Lung (tissue), 12 donors: ENCODE measurements around the gene PPP1R9B. TPM values are rescaled to one million over a fixed set of nuclear protein-coding genes. Genes with fewer than 3 reads are reported as not detected.
A peak's percentile ranks its signal among the peaks of the same experiment; 100 is the strongest.

ENCODE experiments used
- ATAC-seq: fragments of 200-7000 bp; cut with Tn5 transposase; one replicate; pipeline ENCODE4 v1.9.1; 2020; ENCODE audit warnings: moderate number of reproducible peaks; ENCODE audit not compliant: insufficient read depth, low FRiP score
- DNase-seq, 3 donors: peaks; one replicate each; pipeline ENCODE4 v3.0.0-alpha.2; 2013 to 2017
- H3K27ac ChIP-seq, 2 donors: one replicate each; pipeline ENCODE4 v1.5.1; 2013; ENCODE audit warnings: mild to moderate bottlenecking in 2 of 2, moderate library complexity in 2 of 2, control low read depth in 1 of 2, inconsistent platforms in 1 of 2, low read depth in 1 of 2, low read length in 1 of 2
- H3K27me3 ChIP-seq, 3 donors: one replicate each; pipeline ENCODE4 v1.5.1; 2013; ENCODE audit warnings: low read length in 2 of 3; ENCODE audit not compliant: control insufficient read depth in 3 of 3, insufficient read depth in 3 of 3
- H3K36me3 ChIP-seq, 4 donors: one replicate each; pipeline ENCODE4 v1.5.1; 2013; ENCODE audit warnings: low read length in 4 of 4, mild to moderate bottlenecking in 1 of 4, moderate library complexity in 1 of 4; ENCODE audit not compliant: control insufficient read depth in 4 of 4, insufficient read depth in 4 of 4
- H3K4me1 ChIP-seq, 5 donors: one replicate each; pipeline ENCODE4 v1.5.1; 2013; ENCODE audit warnings: low read length in 5 of 5, mild to moderate bottlenecking in 2 of 5, moderate library complexity in 1 of 5; ENCODE audit not compliant: control insufficient read depth in 5 of 5, insufficient read depth in 5 of 5
- H3K4me3 ChIP-seq: one replicate; pipeline ENCODE4 v1.5.1; 2013; ENCODE audit warnings: mild to moderate bottlenecking, control low read depth, moderate library complexity
- H3K9ac ChIP-seq, 2 donors: one replicate each; pipeline ENCODE4 v1.5.1; 2013; ENCODE audit warnings: low read length in 2 of 2, control low read depth in 1 of 2; ENCODE audit not compliant: insufficient read depth in 1 of 2
- H3K9me3 ChIP-seq, 4 donors: one replicate each; pipeline ENCODE4 v1.5.1; 2013; ENCODE audit warnings: low read length in 3 of 4, mild to moderate bottlenecking in 1 of 4, moderate library complexity in 1 of 4; ENCODE audit not compliant: control insufficient read depth in 4 of 4, insufficient read depth in 3 of 4
- CTCF ChIP-seq: IDR thresholded peaks from 2 replicates; pipeline ENCODE4 v1.5.1; 2012; ENCODE audit warnings: mild to moderate bottlenecking; ENCODE audit errors: control extremely low read depth, extremely low read depth
- WGBS, 2 donors: extraction: QIAGEN DNeasy Blood & Tissue Kit; methylation state at CpG; one replicate each; pipeline ENCODE4 v1.1.7; 2013; 5-methylcytosine and 5-hydroxymethylcytosine counted together
- polyA plus RNA-seq, 2 donors: library from polyadenylated mRNA; stranded (reverse); fragments of 200-250 nt; gene quantifications; one replicate each; pipeline ENCODE4 v1.2.1, GENCODE V29; 2013
- total RNA-seq, 2 donors: library from RNA; depleted of rRNA in 1 of 2; stranded (reverse); fragments of >200 nt in 1 of 2; gene quantifications; one replicate each; pipeline ENCODE4 v1.2.1, GENCODE V29; 2014 to 2021
- donor health status: control.
- donor health status: control.
- donor health status: Bipolar disorder and iron deficiency.
- donor health status: healthy.
- donor health status: DM: yes; HTN: yes; CAD: no.

The PPP1R9B gene
- total and polyA plus RNA-seq, 4 donors: 31.7 to 77.4 (median 49.8) TPM

GRCh38 chr17:50129353-50129727 lies 21.1 kb downstream of the PPP1R9B start:
- H3K27me3 ChIP-seq: no peaks in the 10 kb centered on the region
- 0 to 1% methylated on average over 22 to 31 of the region's 31 CpGs for WGBS, 2 donors
- H3K4me3 ChIP-seq: no peak overlapping the region
- H3K36me3 ChIP-seq: peaks cover 0 to 2% (median under 1%) of the 10 kb centered on the region in 4 donors
- no peak for ATAC-seq
- TF ChIP-seq CTCF: no peak
- no peak overlapping the region for H3K9ac ChIP-seq
- H3K27ac ChIP-seq: peak overlapping the region in 1 of 2 donors; percentile 49
- H3K9me3 ChIP-seq: no peaks in the 10 kb centered on the region
- peaks cover 0 to 8% (median 7%) of the 10 kb centered on the region in 5 donors for H3K4me1 ChIP-seq
- no peak for DNase-seq

GRCh38 chr17:50128441-50129352 lies 21.8 kb downstream of the PPP1R9B start:
- H3K27ac ChIP-seq: peak overlapping the region in 1 of 2 donors; percentile 78
- peak overlapping the region; percentile 34 for H3K4me3 ChIP-seq
- H3K36me3 ChIP-seq: peaks cover 0 to 2% (median 0%) of the 10 kb centered on the region in 4 donors
- ATAC-seq (no peak), DNase-seq (peak; percentile 67 to 77 (median 75))
- H3K9ac ChIP-seq: peak overlapping the region in 1 of 2 donors; percentile 53
- no peaks in the 10 kb centered on the region for H3K27me3 ChIP-seq
- WGBS, 2 donors: 10 to 12% methylated on average over 32 of the region's 32 CpGs
- no peak for TF ChIP-seq CTCF
- no peaks in the 10 kb centered on the region for H3K9me3 ChIP-seq
- H3K4me1 ChIP-seq: peaks cover 0 to 12% (median 8%) of the 10 kb centered on the region in 5 donors

DNA sequence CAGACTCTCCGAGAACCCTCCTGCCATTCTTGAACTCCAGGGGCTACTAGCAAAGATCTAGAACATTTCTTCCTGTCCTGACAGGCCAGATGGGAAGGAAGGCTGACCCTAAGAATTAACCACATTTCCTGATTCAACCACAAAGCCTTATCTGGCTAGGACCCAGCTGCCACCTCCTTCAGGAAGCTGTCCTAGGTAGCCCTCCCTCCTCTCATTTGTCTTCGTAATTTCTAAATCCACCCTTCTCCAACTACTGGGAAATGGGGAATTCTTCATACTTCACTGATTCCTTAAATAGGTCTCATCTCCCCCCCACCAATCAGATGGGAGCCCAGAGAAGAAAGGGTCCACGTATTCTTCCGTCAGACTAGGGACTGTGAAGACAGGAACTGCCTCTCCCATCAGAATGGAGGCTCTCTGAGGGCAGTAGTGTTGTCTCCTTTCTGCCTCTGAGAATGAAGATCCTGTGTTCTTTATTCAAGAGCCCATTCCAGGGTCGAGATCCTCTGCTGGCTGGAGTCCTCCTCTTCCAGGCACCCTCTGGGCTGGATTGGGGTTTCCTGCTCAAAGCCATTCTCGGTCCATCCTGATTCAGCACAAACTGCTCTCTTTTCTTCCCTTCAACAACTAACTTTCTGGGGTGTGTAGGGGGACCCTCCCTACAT lies 22.6 kb downstream of the PPP1R9B start:
- Histone ChIP-seq H3K9ac (no peak overlapping the region), H3K27ac (peak overlapping the region in 1 of 2 donors; percentile 69), H3K4me1 (peaks cover 0 to 17% (median 7%) of the 10 kb centered on the region in 5 donors), H3K27me3 (no peaks in the 10 kb centered on the region), H3K4me3 (no peak overlapping the region), H3K9me3 (no peaks in the 10 kb centered on the region), H3K36me3 (peaks cover 0 to 2% (median 0%) of the 10 kb centered on the region in 4 donors)
- 14 to 39% methylated on average over 6 of the region's 6 CpGs for WGBS, 2 donors
- DNase-seq (no peak), ATAC-seq (no peak)
- TF ChIP-seq CTCF: no peak
